Measurements from ENCODE around the gene KRT40.

- no peak for TF ChIP-seq CTCF (IDR thresholded peaks at IDR 0.05)
- no peak for TF ChIP-seq POLR2A (IDR thresholded peaks at IDR 0.05)
Measured at GRCh38 chr17:41010441-41010840, 26.3 kb upstream of the KRT40 start.
